ENCODE data around the gene ARHGEF17. TPM values are rescaled to one million over a fixed set of nuclear protein-coding genes. Genes with fewer than 3 reads are reported as not detected.

The ARHGEF17 gene
- total RNA-seq, 1 donor = 65.4 TPM

- DNase-seq (ENCODE audit: low read depth in 2 of 3, low spot score in 2 of 3) = no peak
These were observed 3.4 kb downstream of the ARHGEF17 start for GRCh38 chr11:73311394-73311869.

- DNase-seq (ENCODE audit: low read depth in 2 of 3, low spot score in 2 of 3) = no peak
These were observed 4.0 kb downstream of the ARHGEF17 start for GRCh38 chr11:73312036-73312435.

- no peak for DNase-seq (ENCODE audit: low read depth in 2 of 3, low spot score in 2 of 3)
These were observed 4.8 kb downstream of the ARHGEF17 start for GRCh38 chr11:73312851-73313327.

GRCh38 chr11:73313652-73314051 lies 5.6 kb downstream of the ARHGEF17 start:
- DNase-seq (ENCODE audit: low read depth in 2 of 3, low spot score in 2 of 3) = peak in 1 of 3 donors; percentile 41

GRCh38 chr11:73314117-73314961 lies 6.3 kb downstream of the ARHGEF17 start:
- DNase-seq (ENCODE audit: low read depth in 2 of 3, low spot score in 2 of 3) = no peak

GRCh38 chr11:73315293-73316020 lies 7.4 kb downstream of the ARHGEF17 start:
- DNase-seq (ENCODE audit: low read depth in 2 of 3, low spot score in 2 of 3) = no peak

- DNase-seq (ENCODE audit: low read depth in 2 of 3, low spot score in 2 of 3) = no peak
These were observed 8.3 kb downstream of the ARHGEF17 start for GRCh38 chr11:73316422-73316821.

- DNase-seq (ENCODE audit: low read depth in 2 of 3, low spot score in 2 of 3) = no peak
These were observed 9.3 kb downstream of the ARHGEF17 start for GRCh38 chr11:73317373-73317772.

- DNase-seq (ENCODE audit: low read depth in 2 of 3, low spot score in 2 of 3) = no peak
These were observed 9.7 kb downstream of the ARHGEF17 start for GRCh38 chr11:73317803-73318202.

GRCh38 chr11:73318501-73319011 lies 10.5 kb downstream of the ARHGEF17 start:
- DNase-seq (ENCODE audit: low read depth in 2 of 3, low spot score in 2 of 3) = no peak

- DNase-seq (ENCODE audit: low read depth in 2 of 3, low spot score in 2 of 3) = no peak
These were observed 12.9 kb downstream of the ARHGEF17 start for GRCh38 chr11:73320763-73321603.

GRCh38 chr11:73321604-73322381 lies 13.7 kb downstream of the ARHGEF17 start:
- DNase-seq (ENCODE audit: low read depth in 2 of 3, low spot score in 2 of 3) = peak in 2 of 3 donors; percentile 61 to 65

- peak in 2 of 3 donors; percentile 83 to 88 for DNase-seq (ENCODE audit: low read depth in 2 of 3, low spot score in 2 of 3)
These were observed 14.6 kb downstream of the ARHGEF17 start for GRCh38 chr11:73322382-73323306.

GRCh38 chr11:73323464-73323863 lies 15.4 kb downstream of the ARHGEF17 start:
- DNase-seq (ENCODE audit: low read depth in 2 of 3, low spot score in 2 of 3) = no peak

GRCh38 chr11:73324116-73324515 lies 16.0 kb downstream of the ARHGEF17 start:
- no peak for DNase-seq (ENCODE audit: low read depth in 2 of 3, low spot score in 2 of 3)

GRCh38 chr11:73324665-73325035 lies 16.6 kb downstream of the ARHGEF17 start:
- no peak for DNase-seq (ENCODE audit: low read depth in 2 of 3, low spot score in 2 of 3)

- no peak for DNase-seq (ENCODE audit: low read depth in 2 of 3, low spot score in 2 of 3)
These were observed 17.2 kb downstream of the ARHGEF17 start for GRCh38 chr11:73325036-73325981.

Data from hematopoietic multipotent progenitor cell (in vitro differentiated cells).